SW480 (cell line): ENCODE results near the gene NFYB.
A peak's percentile ranks its signal among the peaks of the same experiment; 100 is the strongest.
"Not testable (repeated sequence)": the region's sequence is repeated elsewhere in the genome, so short reads cannot be mapped to it uniquely, and the experiment has no call there.

ENCODE experiments used
- DNase-seq: peaks from one replicate; pipeline ENCODE4 v3.0.0-alpha.2; 2016; ENCODE audit warnings: low spot score

The NFYB gene

DNA sequence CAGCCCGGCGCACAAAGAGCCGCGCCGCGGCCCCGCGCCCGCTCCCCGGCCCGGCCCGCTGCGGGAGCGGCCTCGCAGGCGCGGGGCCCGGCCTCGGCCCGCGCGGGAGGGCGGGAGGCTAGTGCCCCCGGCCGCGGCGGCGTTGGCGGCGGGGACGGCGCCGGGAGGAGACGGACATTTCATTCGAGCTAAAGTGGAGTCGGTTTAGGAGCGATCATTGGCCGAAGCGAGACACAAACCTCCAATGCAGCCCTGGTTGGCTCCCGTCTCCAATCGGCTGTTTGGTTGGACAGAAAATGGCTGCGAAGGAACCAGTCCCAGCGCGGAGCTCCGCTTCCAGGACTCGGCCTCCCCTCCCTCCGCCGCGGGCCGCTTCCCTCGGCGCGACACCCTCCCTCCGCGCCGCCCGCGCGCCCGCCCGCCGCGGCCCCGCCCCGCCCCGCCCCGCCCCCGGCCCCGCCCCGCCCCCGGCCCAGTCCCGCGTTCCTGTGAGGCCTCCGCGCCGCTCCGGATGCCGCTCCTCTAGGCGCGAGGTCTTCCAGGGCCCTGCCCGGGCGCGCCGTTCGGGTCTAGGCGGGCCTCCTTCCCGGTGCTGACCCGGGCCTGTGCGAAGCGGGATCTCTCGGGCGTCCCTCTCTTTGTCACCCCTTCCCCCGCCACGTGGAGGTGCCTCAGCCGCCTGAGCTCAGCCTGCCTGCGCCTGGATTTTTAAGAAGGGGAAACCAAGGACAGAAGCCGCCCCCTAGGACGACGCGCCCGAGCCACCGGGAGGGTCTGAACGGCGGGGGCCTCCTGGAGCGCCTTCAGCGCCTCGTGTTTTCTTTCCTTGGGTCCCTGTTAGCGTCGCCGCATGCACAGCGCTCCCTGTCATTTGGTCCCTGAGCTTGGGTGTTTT, at the start of gene NFYB:
TSS of gene NFYB (minus strand) at position 309 of the 895 bp plus-strand sequence. CDS start 2,757 bp downstream, outside the sequence.
- peak; percentile 94 for DNase-seq

DNA sequence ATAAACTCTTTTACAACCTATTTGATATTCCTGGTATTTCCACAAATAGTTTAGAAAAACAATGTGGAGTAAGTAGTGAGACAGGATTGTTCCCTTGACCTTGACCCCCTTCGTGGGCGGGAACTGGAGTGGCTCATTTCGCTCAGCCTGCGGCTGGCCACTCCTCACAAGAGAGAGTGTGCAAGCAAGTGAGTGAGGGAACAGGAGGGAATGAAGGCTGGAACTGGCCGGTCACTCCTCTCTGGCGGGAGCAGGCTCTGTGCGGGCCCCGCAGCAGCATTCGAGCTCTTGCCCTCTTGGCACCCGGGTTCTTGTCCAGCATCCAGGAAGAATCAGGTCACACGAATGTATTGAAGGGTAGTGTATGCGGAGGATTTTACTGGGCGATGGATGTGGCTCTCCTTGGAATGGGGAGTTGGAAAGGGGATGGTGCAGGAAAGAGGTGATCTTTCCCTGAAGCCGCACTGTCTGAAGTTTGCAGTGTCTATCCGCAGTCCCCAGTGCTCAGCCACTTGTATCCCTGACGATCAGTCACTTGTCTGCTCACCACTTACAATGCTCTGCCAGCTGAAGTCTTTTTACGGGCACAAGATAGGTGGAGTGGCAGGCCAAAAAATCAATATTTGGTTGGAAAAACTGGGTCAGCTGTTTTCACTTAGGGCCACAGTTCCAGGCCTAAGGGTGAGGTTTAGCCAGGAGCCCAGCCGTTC, 49.6 kb upstream of the NFYB start:
- no peak for DNase-seq

DNA sequence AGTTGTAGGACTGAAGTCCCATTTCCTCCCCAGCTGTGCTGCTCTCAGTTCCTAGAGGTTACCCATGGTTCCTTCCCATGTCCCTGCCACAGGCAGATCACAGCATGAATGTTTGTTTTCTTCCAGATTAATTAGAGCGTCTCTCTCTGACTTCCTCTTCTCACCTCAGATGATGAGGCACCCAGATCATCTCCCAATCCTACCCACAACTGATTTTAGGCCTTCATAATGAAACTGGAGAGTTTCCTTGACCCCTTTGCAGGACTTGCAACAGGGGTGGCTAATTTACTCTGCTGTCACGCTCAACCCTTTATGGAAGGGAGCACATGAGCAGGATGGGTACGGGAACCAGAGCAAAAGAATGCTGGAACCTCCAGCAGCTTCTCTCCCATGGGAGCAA, 45.4 kb upstream of the NFYB start:
- no peak for DNase-seq

DNA sequence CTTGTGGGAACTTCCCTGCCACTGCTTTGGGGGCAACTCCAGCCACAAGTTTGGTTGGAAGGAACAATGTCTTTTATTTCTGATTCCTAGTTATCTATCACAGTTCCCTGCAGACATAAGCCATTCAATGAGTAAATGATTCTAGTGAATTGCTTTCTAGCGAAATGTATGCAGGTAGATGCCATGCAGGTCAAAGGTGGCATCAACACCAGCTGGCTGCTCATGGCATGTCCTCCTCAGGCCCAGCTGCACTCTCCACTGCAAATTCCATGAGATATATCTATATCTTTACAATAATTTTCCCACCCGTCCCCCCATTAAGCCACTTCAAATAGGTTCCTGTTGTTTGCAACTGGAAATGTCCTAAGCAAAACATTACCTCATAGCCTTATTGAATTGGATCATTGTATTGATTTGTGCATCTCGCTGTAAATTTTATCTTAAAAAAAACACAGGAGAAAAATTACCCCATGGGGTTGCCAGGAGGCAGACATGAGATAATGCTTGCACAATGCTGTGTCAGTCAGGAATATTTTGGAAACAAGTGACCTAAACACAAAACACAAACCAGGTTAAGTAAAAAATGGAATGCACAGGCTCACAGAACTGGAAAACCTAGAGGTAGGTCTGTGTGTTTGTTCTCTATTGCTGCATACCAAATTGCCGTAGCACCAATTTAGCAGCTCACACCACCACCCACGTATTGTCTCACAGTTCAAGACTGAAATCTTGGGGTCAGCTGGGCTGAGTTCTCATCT, 44.8 kb upstream of the NFYB start:
- DNase-seq: no peak

- DNase-seq: no peak
Measured at GRCh38 chr12:104182144-104182543, 44.1 kb upstream of the NFYB start.

- DNase-seq: no peak
Measured at GRCh38 chr12:104181313-104181712, 43.3 kb upstream of the NFYB start.

- no peak for DNase-seq
Measured at GRCh38 chr12:104180374-104180773, 42.4 kb upstream of the NFYB start.

GRCh38 chr12:104177663-104178501, 39.9 kb upstream of the NFYB start:
- DNase-seq: peak; percentile 56

DNA sequence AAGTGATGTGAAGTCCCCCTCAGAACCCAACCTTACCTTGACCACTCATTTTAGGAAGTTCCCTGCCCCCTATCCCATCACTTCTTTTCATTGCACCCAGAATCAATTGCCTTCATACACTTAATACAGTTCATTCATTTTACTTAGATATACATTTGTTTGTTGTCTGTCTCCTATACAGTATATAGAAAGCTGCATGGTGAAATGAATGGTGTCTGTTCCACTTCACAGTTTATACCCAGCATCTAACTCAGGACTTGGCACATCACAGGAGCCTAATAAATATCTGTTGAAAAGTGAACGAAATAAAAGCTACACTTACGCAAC, 39.3 kb upstream of the NFYB start:
- DNase-seq: no peak

GRCh38 chr12:104175726-104176247, 37.8 kb upstream of the NFYB start:
- DNase-seq: no peak

GRCh38 chr12:104173804-104174203, 35.8 kb upstream of the NFYB start:
- DNase-seq: not testable (repeated sequence)

- DNase-seq: no peak
Measured at GRCh38 chr12:104172570-104172947, 34.5 kb upstream of the NFYB start.

GRCh38 chr12:104171785-104172569, 34.0 kb upstream of the NFYB start:
- no peak for DNase-seq

- DNase-seq: no peak
Measured at GRCh38 chr12:104168596-104168995, 30.6 kb upstream of the NFYB start.

DNA sequence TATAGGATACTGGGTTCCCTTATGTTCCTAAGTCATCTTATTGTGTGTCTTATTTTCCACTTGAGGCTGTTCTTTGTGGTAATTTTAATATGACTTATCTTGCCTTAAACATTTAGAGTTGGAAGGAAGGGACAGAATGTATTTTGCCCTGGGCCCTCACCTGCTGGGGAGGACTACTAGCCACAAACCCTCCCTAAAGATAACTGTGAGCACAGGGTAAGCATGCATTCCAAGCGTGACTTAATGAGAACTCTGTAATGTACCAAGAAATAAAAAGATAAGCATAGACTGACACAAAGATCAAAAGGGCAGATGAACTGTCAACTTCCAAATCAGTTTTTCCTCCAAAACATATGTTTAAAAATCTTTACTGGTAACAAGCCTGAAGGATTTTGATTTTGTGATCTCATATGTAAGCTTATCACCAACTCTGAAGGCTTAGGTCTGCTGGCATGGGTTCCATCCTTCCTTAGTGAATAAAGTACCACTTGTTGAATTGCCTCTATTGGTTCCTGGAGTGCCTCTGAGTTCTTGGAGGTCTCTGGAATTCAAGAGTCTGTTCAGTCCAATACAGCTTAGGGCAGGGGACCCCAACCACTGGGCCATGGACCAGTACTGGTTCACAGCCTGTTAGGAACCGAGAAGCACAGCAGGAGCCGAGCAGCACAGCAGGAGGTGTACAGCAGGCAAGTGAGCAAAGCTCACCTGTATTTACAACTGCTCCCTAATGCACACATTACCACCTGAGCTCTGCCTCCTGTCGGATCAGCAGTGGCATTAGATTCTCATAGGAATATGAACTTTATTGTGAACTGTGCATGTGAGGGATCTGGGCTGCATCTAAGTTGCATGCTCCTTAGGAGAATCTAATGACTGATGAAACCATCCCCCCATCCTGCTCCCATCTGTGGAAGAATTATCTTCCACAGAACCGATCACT, 29.8 kb upstream of the NFYB start:
- no peak for DNase-seq

- no peak for DNase-seq
Measured at GRCh38 chr12:104166465-104166864, 28.5 kb upstream of the NFYB start.

DNA sequence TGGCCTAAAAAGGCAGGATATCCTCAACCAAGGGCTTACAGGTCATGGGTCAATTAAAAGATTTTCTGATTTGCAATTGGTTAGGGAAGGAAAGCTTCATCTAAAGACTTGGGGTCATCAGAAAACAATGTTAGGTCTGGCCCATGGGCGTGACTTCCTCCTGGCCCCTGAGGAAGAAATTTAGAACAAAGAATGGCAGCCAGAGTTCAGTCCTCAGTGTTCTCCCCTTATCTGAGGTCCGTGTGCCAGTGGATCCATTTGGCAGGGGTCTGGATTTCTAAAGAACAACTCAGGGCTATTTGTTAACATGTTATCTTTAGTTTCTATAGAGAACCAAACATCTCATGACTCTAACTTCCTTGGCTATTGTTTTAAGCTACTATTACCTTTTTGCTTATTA, 27.8 kb upstream of the NFYB start:
- no peak for DNase-seq

GRCh38 chr12:104164634-104165033, 26.6 kb upstream of the NFYB start:
- DNase-seq: no peak

GRCh38 chr12:104163631-104164030, 25.6 kb upstream of the NFYB start:
- DNase-seq: no peak

DNA sequence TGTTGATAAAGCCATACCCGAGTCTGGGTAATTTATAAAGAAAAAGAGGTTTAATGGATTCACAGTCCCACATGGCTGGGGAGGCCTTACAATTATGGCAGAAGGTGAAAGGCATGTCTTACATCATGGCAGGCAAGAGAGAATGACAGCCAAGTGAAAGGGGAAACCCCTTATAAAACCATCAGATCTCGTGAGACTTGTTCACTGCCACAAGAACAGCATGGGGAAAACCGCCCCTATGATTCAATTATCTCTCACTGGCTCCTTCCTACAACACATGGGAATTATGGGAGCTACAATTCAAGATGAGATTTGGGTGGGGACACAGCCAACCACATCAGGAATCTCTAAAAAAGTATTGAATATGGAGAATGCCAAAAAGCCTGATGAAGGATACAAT, 25.0 kb upstream of the NFYB start:
- DNase-seq: not testable (repeated sequence)
